RWPE2 (cell line): Measurements from ENCODE around the gene PODXL.

Source experiments
- ATAC-seq: fragments of 200-7000 bp; cut with Tn5 transposase; 3 replicates; pipeline ENCODE4 v1.9.1; 2021; ENCODE audit warnings: low read depth
- DNase-seq: peaks from one replicate; pipeline ENCODE4 v3.0.0-alpha.2; 2020; ENCODE audit warnings: low spot score
- H3K27ac ChIP-seq: fragments of 450-650 bp; 2 replicates; pipeline ENCODE4 v1.5.1; 2017; ENCODE audit warnings: mild to moderate bottlenecking; ENCODE audit not compliant: poor library complexity, severe bottlenecking
- H3K27me3 ChIP-seq: fragments of 250-450 bp; sonication (Bioruptor Pico); 2 replicates; pipeline ENCODE4 v1.5.1; 2021; ENCODE audit warnings: mild to moderate bottlenecking, moderate library complexity; ENCODE audit not compliant: insufficient read depth, poor library complexity, severe bottlenecking
- H3K36me3 ChIP-seq: fragments of 250-450 bp; sonication (Bioruptor Pico); 2 replicates; pipeline ENCODE4 v1.5.1; 2020; ENCODE audit warnings: low read depth, mild to moderate bottlenecking, moderate library complexity
- H3K4me1 ChIP-seq: fragments of 250-450 bp; sonication (Bioruptor Pico); 2 replicates; pipeline ENCODE4 v1.5.1; 2021; ENCODE audit warnings: mild to moderate bottlenecking, moderate library complexity; ENCODE audit not compliant: insufficient read depth, poor library complexity, severe bottlenecking
- H3K4me3 ChIP-seq: fragments of 250-450 bp; sonication (Bioruptor Pico); 2 replicates; pipeline ENCODE4 v1.5.1; 2021; ENCODE audit warnings: mild to moderate bottlenecking, moderate library complexity; ENCODE audit not compliant: severe bottlenecking
- H3K9me3 ChIP-seq: fragments of 250-450 bp; sonication (Bioruptor Pico); 2 replicates; pipeline ENCODE4 v1.5.1; 2021; ENCODE audit warnings: mild to moderate bottlenecking, moderate library complexity; ENCODE audit not compliant: severe bottlenecking
- TF ChIP-seq, protein P1 (sequence below): fragments of 450-650 bp; IDR thresholded peaks from one replicate; pipeline ENCODE4 v1.5.1; 2017; ENCODE audit warnings: mild to moderate bottlenecking, moderate library complexity; ENCODE audit not compliant: poor library complexity, severe bottlenecking

PODXL gene

GRCh38 chr7:131602994-131603372 lies 46.6 kb upstream of the PODXL start:
- DNase-seq (no peak), ATAC-seq (no peak)
- TF ChIP-seq, protein P1, sequence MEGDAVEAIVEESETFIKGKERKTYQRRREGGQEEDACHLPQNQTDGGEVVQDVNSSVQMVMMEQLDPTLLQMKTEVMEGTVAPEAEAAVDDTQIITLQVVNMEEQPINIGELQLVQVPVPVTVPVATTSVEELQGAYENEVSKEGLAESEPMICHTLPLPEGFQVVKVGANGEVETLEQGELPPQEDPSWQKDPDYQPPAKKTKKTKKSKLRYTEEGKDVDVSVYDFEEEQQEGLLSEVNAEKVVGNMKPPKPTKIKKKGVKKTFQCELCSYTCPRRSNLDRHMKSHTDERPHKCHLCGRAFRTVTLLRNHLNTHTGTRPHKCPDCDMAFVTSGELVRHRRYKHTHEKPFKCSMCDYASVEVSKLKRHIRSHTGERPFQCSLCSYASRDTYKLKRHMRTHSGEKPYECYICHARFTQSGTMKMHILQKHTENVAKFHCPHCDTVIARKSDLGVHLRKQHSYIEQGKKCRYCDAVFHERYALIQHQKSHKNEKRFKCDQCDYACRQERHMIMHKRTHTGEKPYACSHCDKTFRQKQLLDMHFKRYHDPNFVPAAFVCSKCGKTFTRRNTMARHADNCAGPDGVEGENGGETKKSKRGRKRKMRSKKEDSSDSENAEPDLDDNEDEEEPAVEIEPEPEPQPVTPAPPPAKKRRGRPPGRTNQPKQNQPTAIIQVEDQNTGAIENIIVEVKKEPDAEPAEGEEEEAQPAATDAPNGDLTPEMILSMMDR = no peak
- Histone ChIP-seq H3K4me3 (no peak overlapping the region), H3K9me3 (no peaks in the 10 kb centered on the region), H3K27ac (no peak overlapping the region), H3K4me1 (peaks cover 8% of the 10 kb centered on the region), H3K36me3 (no peaks in the 10 kb centered on the region), H3K27me3 (no peaks in the 10 kb centered on the region)

DNA sequence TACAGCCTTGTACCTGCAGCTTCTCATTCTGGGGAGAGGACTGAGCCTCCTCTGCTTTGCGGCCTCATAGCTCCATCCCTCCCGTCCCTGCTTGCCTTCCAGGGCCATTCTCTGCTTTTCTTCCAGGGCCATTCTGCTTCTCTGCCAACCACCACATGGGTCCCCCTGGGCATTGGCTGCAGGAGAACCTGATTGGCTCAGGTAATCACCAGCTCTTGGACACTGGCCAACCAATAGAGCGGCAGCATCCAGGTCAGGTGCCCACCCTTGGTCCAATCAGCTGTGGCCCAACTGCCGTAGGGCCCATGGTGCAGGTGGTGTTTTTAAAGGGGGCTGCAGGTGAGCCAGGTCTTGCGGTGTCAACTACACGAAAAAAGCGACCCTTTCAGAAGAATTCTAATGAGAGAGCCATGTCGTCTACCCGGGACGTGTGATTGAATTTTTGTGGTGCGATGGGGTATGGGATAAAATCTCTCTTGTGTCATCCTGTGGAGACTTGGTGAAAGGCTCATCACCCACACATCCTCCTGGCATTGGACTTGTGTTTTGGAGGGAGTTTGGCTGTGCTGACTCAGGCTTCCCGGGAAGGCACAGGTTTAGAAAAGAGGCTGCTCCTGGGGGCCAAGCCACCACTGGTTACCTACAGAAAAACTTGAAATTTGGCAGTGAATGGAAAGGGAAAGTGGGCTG lies 46.0 kb upstream of the PODXL start:
- no peak for DNase-seq
- H3K4me1 ChIP-seq = peaks cover 8% of the 10 kb centered on the region

DNA sequence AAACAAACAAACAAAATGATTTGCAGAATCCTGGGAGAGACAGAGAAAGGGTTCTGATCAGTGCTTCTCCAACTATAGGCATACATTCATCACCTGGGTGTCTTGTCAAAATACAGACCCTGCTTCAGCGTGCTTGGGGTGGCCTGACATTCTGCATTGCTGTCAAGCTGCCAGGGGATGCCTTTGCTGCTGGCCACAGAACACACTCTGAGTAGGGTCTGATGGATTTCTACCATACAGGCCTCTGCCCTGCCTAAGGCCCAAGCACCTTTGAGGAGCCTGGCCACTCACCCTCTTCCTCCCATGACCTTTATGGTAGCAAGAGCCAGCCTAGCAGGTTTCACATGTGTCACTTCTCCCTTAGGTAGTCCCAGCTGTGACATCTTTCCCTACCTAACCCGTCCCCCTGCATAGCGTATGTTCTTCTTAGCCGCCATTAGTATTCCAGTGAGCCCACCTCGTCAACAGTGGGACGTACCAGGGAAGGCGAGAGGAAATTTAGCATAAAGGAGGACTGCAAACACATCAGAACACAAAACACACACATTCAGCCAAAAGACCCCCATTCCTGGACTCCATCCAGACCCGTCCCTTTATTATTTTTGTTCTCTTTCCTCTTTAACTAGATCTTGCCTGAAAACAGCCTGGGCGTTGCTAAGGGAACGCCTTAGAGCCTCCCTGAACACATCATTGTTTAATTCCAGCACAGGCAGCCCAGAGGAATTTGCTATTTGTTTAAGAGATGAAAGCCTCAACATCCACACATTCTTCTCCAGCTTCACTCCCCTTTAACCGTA lies 43.9 kb upstream of the PODXL start:
- ATAC-seq = no peak
- no peaks in the 10 kb centered on the region for H3K9me3 ChIP-seq
- DNase-seq = no peak
- H3K4me1 ChIP-seq = peaks cover 7% of the 10 kb centered on the region
- H3K36me3 ChIP-seq = no peaks in the 10 kb centered on the region
- TF ChIP-seq, protein P1 = no peak
- H3K27ac ChIP-seq = no peak overlapping the region
- no peak overlapping the region for H3K4me3 ChIP-seq
- no peaks in the 10 kb centered on the region for H3K27me3 ChIP-seq

More for the DNA sequence above, 46.0 kb upstream of the PODXL start:
- Histone ChIP-seq H3K9me3 (no peaks in the 10 kb centered on the region), H3K27ac (no peak overlapping the region), H3K27me3 (no peaks in the 10 kb centered on the region), H3K4me3 (no peak overlapping the region), H3K36me3 (no peaks in the 10 kb centered on the region)
- no peak for ATAC-seq
- TF ChIP-seq, protein P1 = no peak

DNA sequence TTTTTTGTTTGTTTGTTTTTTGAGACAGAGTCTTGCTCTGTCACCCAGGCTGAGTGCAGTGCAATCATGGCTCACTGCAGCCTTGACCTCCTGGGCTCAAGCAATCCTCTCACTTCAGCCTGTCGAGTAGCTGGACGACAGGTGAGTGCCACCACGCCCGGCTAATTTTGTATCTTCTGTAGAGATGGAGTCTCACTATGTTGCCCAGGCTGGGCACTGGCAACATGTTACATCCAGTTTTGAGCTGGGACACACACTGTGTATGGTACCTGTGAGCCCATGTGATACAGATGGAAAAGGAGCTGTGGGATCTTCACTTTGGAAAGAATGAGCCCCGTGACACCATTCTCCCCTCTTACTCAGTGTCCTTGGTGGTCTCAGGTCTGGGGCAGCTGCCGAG lies 40.4 kb upstream of the PODXL start:
- Histone ChIP-seq H3K27ac (no peak overlapping the region), H3K36me3 (no peaks in the 10 kb centered on the region), H3K4me3 (no peak overlapping the region), H3K27me3 (no peaks in the 10 kb centered on the region), H3K4me1 (no peaks in the 10 kb centered on the region), H3K9me3 (no peaks in the 10 kb centered on the region)
- DNase-seq (no peak), ATAC-seq (no peak)
- TF ChIP-seq, protein P1 = no peak

- Histone ChIP-seq H3K4me1 (no peaks in the 10 kb centered on the region), H3K4me3 (no peak overlapping the region), H3K27ac (no peak overlapping the region), H3K36me3 (no peaks in the 10 kb centered on the region), H3K9me3 (no peaks in the 10 kb centered on the region), H3K27me3 (no peaks in the 10 kb centered on the region)
- no peak for DNase-seq
- TF ChIP-seq, protein P1 = no peak
- ATAC-seq = no peak
Measured at GRCh38 chr7:131595699-131596098, 39.3 kb upstream of the PODXL start.
